ENCODE results near the gene UBL5. TPM values are rescaled to one million over a fixed set of nuclear protein-coding genes. Genes with fewer than 3 reads are reported as not detected.

Gene UBL5
- total and polyA plus RNA-seq, 10 of the 15 experiments (the other 5 are each of a cell fraction or from before 2014, with no cell fraction given) = 297 to 897 (median 711) TPM

DNA sequence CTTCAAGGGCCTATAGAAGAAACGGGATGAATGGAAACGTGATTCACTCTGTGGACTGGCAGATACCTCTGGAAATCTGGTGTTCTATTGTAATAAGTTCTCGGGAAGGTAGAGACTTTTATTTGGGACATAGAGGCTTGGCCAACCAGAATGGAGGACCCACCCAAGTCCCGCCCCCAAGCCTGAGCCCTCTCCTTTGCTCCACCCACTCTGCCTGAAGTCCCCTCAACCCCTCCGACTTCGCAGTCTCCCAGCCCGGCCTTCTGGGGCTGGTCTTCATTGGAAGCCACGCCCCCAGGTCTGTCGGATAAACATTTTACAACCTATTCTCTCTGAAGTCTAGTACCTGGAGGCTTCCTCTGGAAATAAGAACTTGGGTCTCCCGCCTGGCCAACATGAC is 25.7 kb upstream of the UBL5 start:
- DNase-seq (ENCODE audit: low read depth, low spot score) (no peak), FAIRE-seq (no peak), ATAC-seq (no peak)
- no peaks in the 10 kb centered on the region for H4K20me1 ChIP-seq (ENCODE audit: control insufficient read depth, insufficient read depth)
- no peaks in the 10 kb centered on the region for H3K27me3 ChIP-seq (replicated peaks in 1 of 2; ENCODE audit: control insufficient read depth in 2 of 2, insufficient read depth in 2 of 2, low read length in 1 of 2)
- WGBS (ENCODE audit: insufficient coverage, insufficient replicate concordance, low lambda C conversion rate, missing lambda C conversion rate) = 95% methylated on average over 9 of the region's 10 CpGs
- SMC1A ChIA-PET (ENCODE audit: uncharacterized antibody, unreplicated experiment) = no interaction called here
- H2AFZ ChIP-seq (ENCODE audit: control insufficient read depth, low read depth, low read length) = no peak overlapping the region
- RAD21 ChIA-PET (ENCODE audit: unreplicated experiment) = interaction anchor here (0.6 to 0.7 kb wide), 2 partner anchors 74 to 176 kb away, joined by 3 read pairs; no protein-coding TSS in a partner anchor
- H3K4me1 ChIP-seq (ENCODE audit: control insufficient read depth, insufficient read depth, low read length) = no peaks in the 10 kb centered on the region
- peaks cover 0 to 4% of the 10 kb centered on the region in 2 experiments; a peak in 1 of 4 replicates for H3K36me3 ChIP-seq (ENCODE audit: control insufficient read depth in 2 of 2, insufficient read depth in 2 of 2, low read length in 1 of 2)
- in situ Hi-C loops (cut with MboI) (no loop called here), intact Hi-C loops (cut with micrococcal nuclease; ENCODE audit: unreplicated experiment) (no loop called here)
- BruUV-seq (replicated peaks) = no TSS peak
- no peaks in the 10 kb centered on the region for H3K79me2 ChIP-seq (ENCODE audit: control insufficient read depth, insufficient read depth, low read length)
- no peaks in the 10 kb centered on the region for H3K9me3 ChIP-seq (replicated peaks; ENCODE audit: control insufficient read depth, insufficient read depth, low read length)
- CTCF ChIA-PET = interaction anchor here (1.7 kb wide), 1 partner anchor 176 kb away, joined by 5 read pairs; no protein-coding TSS in a partner anchor
- H3K27ac ChIP-seq (ENCODE audit: control insufficient read depth, insufficient read depth) = no peak overlapping the region
- no peak overlapping the region for H3K4me3 ChIP-seq
- POLR2A ChIA-PET = no interaction called here
- no peak overlapping the region for H3K9ac ChIP-seq (ENCODE audit: control insufficient read depth, insufficient read depth, low read length)
- H3K4me2 ChIP-seq (ENCODE audit: control insufficient read depth, insufficient read depth) = no peak overlapping the region
- TF ChIP-seq SMC3 (IDR thresholded peaks at IDR 0.05; ENCODE audit: borderline replicate concordance, low read length) (no peak), TAF1 (IDR thresholded peaks at IDR 0.05; ENCODE audit: borderline replicate concordance, low read depth, low read length) (no peak), DPF2 (IDR thresholded peaks at IDR 0.05) (no peak), ZBTB4 (CRISPR knock-in tag; IDR thresholded peaks at IDR 0.05) (no peak), FOXK2 (IDR thresholded peaks at IDR 0.05) (no peak), BCLAF1 (IDR thresholded peaks at IDR 0.05) (no peak), BRCA1 (IDR thresholded peaks at IDR 0.05; ENCODE audit: low read depth, low read length) (no peak), SP1 (IDR thresholded peaks at IDR 0.05; ENCODE audit: low read depth, low read length) (no peak), MYC (IDR thresholded peaks at IDR 0.05; ENCODE audit: insufficient read depth, insufficient read length, insufficient replicate concordance, low read length, severe bottlenecking) (no peak)
- TF ChIP-seq, protein P1, sequence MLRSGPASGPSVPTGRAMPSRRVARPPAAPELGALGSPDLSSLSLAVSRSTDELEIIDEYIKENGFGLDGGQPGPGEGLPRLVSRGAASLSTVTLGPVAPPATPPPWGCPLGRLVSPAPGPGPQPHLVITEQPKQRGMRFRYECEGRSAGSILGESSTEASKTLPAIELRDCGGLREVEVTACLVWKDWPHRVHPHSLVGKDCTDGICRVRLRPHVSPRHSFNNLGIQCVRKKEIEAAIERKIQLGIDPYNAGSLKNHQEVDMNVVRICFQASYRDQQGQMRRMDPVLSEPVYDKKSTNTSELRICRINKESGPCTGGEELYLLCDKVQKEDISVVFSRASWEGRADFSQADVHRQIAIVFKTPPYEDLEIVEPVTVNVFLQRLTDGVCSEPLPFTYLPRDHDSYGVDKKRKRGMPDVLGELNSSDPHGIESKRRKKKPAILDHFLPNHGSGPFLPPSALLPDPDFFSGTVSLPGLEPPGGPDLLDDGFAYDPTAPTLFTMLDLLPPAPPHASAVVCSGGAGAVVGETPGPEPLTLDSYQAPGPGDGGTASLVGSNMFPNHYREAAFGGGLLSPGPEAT (IDR thresholded peaks at IDR 0.05; ENCODE audit: low read depth) = no peak
- TF ChIP-seq, protein P2, sequence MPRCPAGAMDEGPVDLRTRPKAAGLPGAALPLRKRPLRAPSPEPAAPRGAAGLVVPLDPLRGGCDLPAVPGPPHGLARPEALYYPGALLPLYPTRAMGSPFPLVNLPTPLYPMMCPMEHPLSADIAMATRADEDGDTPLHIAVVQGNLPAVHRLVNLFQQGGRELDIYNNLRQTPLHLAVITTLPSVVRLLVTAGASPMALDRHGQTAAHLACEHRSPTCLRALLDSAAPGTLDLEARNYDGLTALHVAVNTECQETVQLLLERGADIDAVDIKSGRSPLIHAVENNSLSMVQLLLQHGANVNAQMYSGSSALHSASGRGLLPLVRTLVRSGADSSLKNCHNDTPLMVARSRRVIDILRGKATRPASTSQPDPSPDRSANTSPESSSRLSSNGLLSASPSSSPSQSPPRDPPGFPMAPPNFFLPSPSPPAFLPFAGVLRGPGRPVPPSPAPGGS (IDR thresholded peaks at IDR 0.05; ENCODE audit: borderline replicate concordance, insufficient read depth, low read depth, low read length, poor library complexity, severe bottlenecking) = no peak
- TF ChIP-seq, protein P3, sequence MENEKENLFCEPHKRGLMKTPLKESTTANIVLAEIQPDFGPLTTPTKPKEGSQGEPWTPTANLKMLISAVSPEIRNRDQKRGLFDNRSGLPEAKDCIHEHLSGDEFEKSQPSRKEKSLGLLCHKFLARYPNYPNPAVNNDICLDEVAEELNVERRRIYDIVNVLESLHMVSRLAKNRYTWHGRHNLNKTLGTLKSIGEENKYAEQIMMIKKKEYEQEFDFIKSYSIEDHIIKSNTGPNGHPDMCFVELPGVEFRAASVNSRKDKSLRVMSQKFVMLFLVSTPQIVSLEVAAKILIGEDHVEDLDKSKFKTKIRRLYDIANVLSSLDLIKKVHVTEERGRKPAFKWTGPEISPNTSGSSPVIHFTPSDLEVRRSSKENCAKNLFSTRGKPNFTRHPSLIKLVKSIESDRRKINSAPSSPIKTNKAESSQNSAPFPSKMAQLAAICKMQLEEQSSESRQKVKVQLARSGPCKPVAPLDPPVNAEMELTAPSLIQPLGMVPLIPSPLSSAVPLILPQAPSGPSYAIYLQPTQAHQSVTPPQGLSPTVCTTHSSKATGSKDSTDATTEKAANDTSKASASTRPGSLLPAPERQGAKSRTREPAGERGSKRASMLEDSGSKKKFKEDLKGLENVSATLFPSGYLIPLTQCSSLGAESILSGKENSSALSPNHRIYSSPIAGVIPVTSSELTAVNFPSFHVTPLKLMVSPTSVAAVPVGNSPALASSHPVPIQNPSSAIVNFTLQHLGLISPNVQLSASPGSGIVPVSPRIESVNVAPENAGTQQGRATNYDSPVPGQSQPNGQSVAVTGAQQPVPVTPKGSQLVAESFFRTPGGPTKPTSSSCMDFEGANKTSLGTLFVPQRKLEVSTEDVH (IDR thresholded peaks at IDR 0.05; ENCODE audit: low read depth, partially characterized antibody) = no peak

All from GM12878 (cell line).